SJSA1 (cell line): ENCODE measurements around the gene ABHD11. TPM values are rescaled to one million over a fixed set of nuclear protein-coding genes. Genes with fewer than 3 reads are reported as not detected.

Source experiments
- DNase-seq, 2 experiments: peaks; one replicate each; pipeline ENCODE4 v3.0.0-alpha.2; 2015 to 2020; ENCODE audit warnings: low spot score in 2 of 2, low read depth in 1 of 2
- H3K27ac ChIP-seq: fragments of 250-450 bp; sonication (Bioruptor Pico); 2 replicates; pipeline ENCODE4 v1.5.1; 2020; ENCODE audit warnings: mild to moderate bottlenecking, moderate library complexity
- H3K27me3 ChIP-seq: fragments of 250-450 bp; sonication (Bioruptor Pico); replicated peaks from 2 replicates; pipeline ENCODE4 v1.5.1; 2020; ENCODE audit warnings: mild to moderate bottlenecking, moderate library complexity
- H3K36me3 ChIP-seq: fragments of 250-450 bp; sonication (Bioruptor Pico); 2 replicates; pipeline ENCODE4 v1.5.1; 2020; ENCODE audit warnings: mild to moderate bottlenecking
- H3K4me1 ChIP-seq: fragments of 250-450 bp; sonication (Bioruptor Pico); replicated peaks from 2 replicates; pipeline ENCODE4 v1.6.1; 2021; ENCODE audit warnings: mild to moderate bottlenecking
- H3K4me3 ChIP-seq: fragments of 250-450 bp; sonication (Bioruptor Pico); 2 replicates; pipeline ENCODE4 v1.5.1; 2020; ENCODE audit warnings: mild to moderate bottlenecking
- H3K9me3 ChIP-seq: fragments of 250-450 bp; sonication (Bioruptor Pico); replicated peaks from 2 replicates; pipeline ENCODE4 v1.5.1; 2020; ENCODE audit warnings: mild to moderate bottlenecking
- total RNA-seq: library from RNA; depleted of rRNA; stranded (reverse); fragments of >200 nt; shearing (Covaris generic); gene quantifications from 2 replicates; pipeline ENCODE4 v1.2.3, GENCODE V29; 2014

The ABHD11 gene
- total RNA-seq, 1 experiment from 2014 or later = 25.8 TPM

- no peak for DNase-seq
- Histone ChIP-seq H3K27me3 (peaks cover 30% of the 10 kb centered on the region), H3K36me3 (no peaks in the 10 kb centered on the region), H3K9me3 (no peaks in the 10 kb centered on the region), H3K4me3 (no peak overlapping the region), H3K4me1 (no peaks in the 10 kb centered on the region), H3K27ac (no peak overlapping the region)
Measured at GRCh38 chr7:73766556-73767229, 28.1 kb upstream of the ABHD11 start.

- Histone ChIP-seq H3K4me3 (no peak overlapping the region), H3K27me3 (no peaks in the 10 kb centered on the region; the same call in 1 of the 2 replicates), H3K27ac (no peak overlapping the region), H3K9me3 (no peaks in the 10 kb centered on the region), H3K36me3 (no peaks in the 10 kb centered on the region), H3K4me1 (no peaks in the 10 kb centered on the region)
- no peak for DNase-seq
Measured at GRCh38 chr7:73762659-73762999, 24.0 kb upstream of the ABHD11 start.

GRCh38 chr7:73761854-73762658 lies 23.5 kb upstream of the ABHD11 start:
- DNase-seq = no peak
- H3K36me3 ChIP-seq = no peaks in the 10 kb centered on the region
- no peaks in the 10 kb centered on the region for H3K27me3 ChIP-seq
- H3K4me1 ChIP-seq = no peaks in the 10 kb centered on the region
- H3K4me3 ChIP-seq = no peak overlapping the region
- no peaks in the 10 kb centered on the region for H3K9me3 ChIP-seq
- no peak overlapping the region for H3K27ac ChIP-seq

- Histone ChIP-seq H3K27ac (no peak overlapping the region), H3K4me1 (no peaks in the 10 kb centered on the region), H3K4me3 (no peak overlapping the region), H3K27me3 (no peaks in the 10 kb centered on the region), H3K9me3 (no peaks in the 10 kb centered on the region), H3K36me3 (no peaks in the 10 kb centered on the region)
- DNase-seq = no peak
Measured at GRCh38 chr7:73758581-73759138, 20.1 kb upstream of the ABHD11 start.

- H3K4me1 ChIP-seq = no peaks in the 10 kb centered on the region
- no peak overlapping the region for H3K4me3 ChIP-seq
- no peak overlapping the region for H3K27ac ChIP-seq
- H3K36me3 ChIP-seq = no peaks in the 10 kb centered on the region
- H3K27me3 ChIP-seq = no peaks in the 10 kb centered on the region
- H3K9me3 ChIP-seq = no peaks in the 10 kb centered on the region
- no peak for DNase-seq
Measured at GRCh38 chr7:73749931-73750776, 11.6 kb upstream of the ABHD11 start.

GRCh38 chr7:73746378-73746777 lies 7.8 kb upstream of the ABHD11 start:
- no peak for DNase-seq
- no peaks in the 10 kb centered on the region for H3K36me3 ChIP-seq
- no peak overlapping the region for H3K4me3 ChIP-seq
- no peak overlapping the region for H3K27ac ChIP-seq
- no peaks in the 10 kb centered on the region for H3K9me3 ChIP-seq
- no peaks in the 10 kb centered on the region for H3K27me3 ChIP-seq
- no peaks in the 10 kb centered on the region for H3K4me1 ChIP-seq

- Histone ChIP-seq H3K36me3 (peaks cover 3% of the 10 kb centered on the region; the same call in 1 of the 2 replicates), H3K27ac (no peak overlapping the region), H3K9me3 (no peaks in the 10 kb centered on the region), H3K4me1 (peaks cover 10% of the 10 kb centered on the region), H3K27me3 (no peaks in the 10 kb centered on the region), H3K4me3 (no peak overlapping the region)
- no peak for DNase-seq
Measured at GRCh38 chr7:73742753-73743641, 4.4 kb upstream of the ABHD11 start.

- DNase-seq = no peak
- no peaks in the 10 kb centered on the region for H3K9me3 ChIP-seq
Measured at GRCh38 chr7:73742338-73742752, 3.7 kb upstream of the ABHD11 start.

GRCh38 chr7:73741600-73741999 lies 3.0 kb upstream of the ABHD11 start:
- Histone ChIP-seq H3K27me3 (no peaks in the 10 kb centered on the region), H3K27ac (no peak overlapping the region), H3K9me3 (no peaks in the 10 kb centered on the region), H3K4me1 (peaks cover 16% of the 10 kb centered on the region), H3K4me3 (no peak overlapping the region), H3K36me3 (peaks cover 17% of the 10 kb centered on the region)
- DNase-seq = no peak

More at GRCh38 chr7:73742338-73742752, 3.7 kb upstream of the ABHD11 start:
- Histone ChIP-seq H3K27ac (no peak overlapping the region), H3K4me3 (no peak overlapping the region), H3K4me1 (peaks cover 16% of the 10 kb centered on the region), H3K27me3 (no peaks in the 10 kb centered on the region), H3K36me3 (peaks cover 10% of the 10 kb centered on the region)

- Histone ChIP-seq H3K27ac (no peak overlapping the region), H3K36me3 (peaks cover 26% of the 10 kb centered on the region), H3K27me3 (no peaks in the 10 kb centered on the region), H3K4me3 (no peak overlapping the region), H3K4me1 (peaks cover 16% of the 10 kb centered on the region), H3K9me3 (no peaks in the 10 kb centered on the region)
- DNase-seq = no peak
Measured at GRCh38 chr7:73740771-73741170, 2.2 kb upstream of the ABHD11 start.

GRCh38 chr7:73740212-73740611 lies 1.6 kb upstream of the ABHD11 start:
- Histone ChIP-seq H3K27ac (no peak overlapping the region), H3K4me1 (peaks cover 17% of the 10 kb centered on the region), H3K4me3 (no peak overlapping the region), H3K27me3 (no peaks in the 10 kb centered on the region), H3K36me3 (peaks cover 28% of the 10 kb centered on the region), H3K9me3 (no peaks in the 10 kb centered on the region)
- no peak for DNase-seq

GRCh38 chr7:73739387-73739767 lies 775 bp upstream of the ABHD11 start:
- Histone ChIP-seq H3K36me3 (peaks cover 32% of the 10 kb centered on the region), H3K4me3 (peak overlapping the region; percentile 61), H3K27ac (peak overlapping the region; percentile 24)

GRCh38 chr7:73738220-73738611 lies 386 bp downstream of the ABHD11 start:
- Histone ChIP-seq H3K27me3 (no peaks in the 10 kb centered on the region), H3K36me3 (peaks cover 32% of the 10 kb centered on the region), H3K4me3 (peak overlapping the region; percentile 61), H3K9me3 (no peaks in the 10 kb centered on the region), H3K27ac (peak overlapping the region; percentile 53), H3K4me1 (peaks cover 25% of the 10 kb centered on the region)
- peak; percentile 68 to 82 for DNase-seq

More at GRCh38 chr7:73739387-73739767, 775 bp upstream of the ABHD11 start:
- no peaks in the 10 kb centered on the region for H3K27me3 ChIP-seq
- peaks cover 25% of the 10 kb centered on the region for H3K4me1 ChIP-seq
- DNase-seq = no peak
- H3K9me3 ChIP-seq = no peaks in the 10 kb centered on the region
